ENCODE data around the gene NRCAM. TPM values are rescaled to one million over a fixed set of nuclear protein-coding genes. Genes with fewer than 3 reads are reported as not detected.

NRCAM gene
- total RNA-seq, 1 experiment from 2014 or later: 40.3 TPM

DNA sequence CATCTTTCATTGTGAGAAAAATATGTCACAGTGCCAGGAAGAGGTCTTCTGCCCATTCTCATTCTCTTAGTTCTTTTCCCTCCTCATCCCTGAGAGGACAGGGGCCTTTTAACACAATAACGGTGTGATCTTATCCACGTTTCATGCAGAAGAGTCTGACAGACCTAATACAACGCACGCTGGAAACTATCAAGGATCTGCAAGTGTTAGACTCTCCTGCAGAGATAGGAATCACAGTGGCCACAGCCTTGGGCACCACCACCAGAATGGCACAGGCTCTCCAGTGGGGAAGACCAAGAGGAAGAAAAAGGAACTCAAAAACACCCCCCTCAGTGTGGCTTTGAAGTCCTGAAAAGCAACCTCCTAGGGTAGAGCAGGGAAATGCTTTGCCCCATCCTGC is 253.5 kb downstream of the NRCAM start:
- no peak overlapping the region for H3K27ac ChIP-seq

DNA sequence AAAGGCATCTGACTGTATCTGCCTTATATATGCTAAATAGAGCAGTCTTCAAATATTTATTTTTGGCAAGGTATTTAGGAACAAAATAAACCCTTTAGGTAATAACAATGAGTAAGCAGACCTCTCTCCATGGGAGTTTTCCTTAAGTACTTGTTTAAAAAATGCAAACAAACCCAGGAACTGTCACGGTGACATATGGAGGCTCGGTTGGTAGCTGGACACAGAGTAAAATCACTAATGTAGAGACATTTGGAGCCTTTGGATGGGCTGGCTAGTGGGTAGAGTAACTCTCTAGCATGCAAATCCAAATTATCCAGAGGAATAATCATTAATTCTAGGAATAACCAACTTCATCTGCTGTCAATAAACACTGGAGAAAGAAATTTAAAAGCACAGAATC is 254.5 kb downstream of the NRCAM start:
- Histone ChIP-seq H3K79me2 (ENCODE audit: low read depth) (no peaks in the 10 kb centered on the region), H4K20me1 (ENCODE audit: insufficient read depth) (no peaks in the 10 kb centered on the region), H3K4me2 (no peak overlapping the region), H3K27ac (no peak overlapping the region), H3K4me3 (no peak overlapping the region), H3K4me1 (replicated peaks; ENCODE audit: insufficient read depth) (no peaks in the 10 kb centered on the region), H3K36me3 (ENCODE audit: low read depth) (no peaks in the 10 kb centered on the region), H2AFZ (no peak overlapping the region), H3K27me3 (ENCODE audit: insufficient read depth, low read depth) (no peaks in the 10 kb centered on the region), H3F3A (ENCODE audit: insufficient read depth, low read depth) (no peaks in the 10 kb centered on the region), H3K9me3 (ENCODE audit: insufficient read depth, low read depth) (no peaks in the 10 kb centered on the region), H3K9me2 (ENCODE audit: insufficient read depth) (no peaks in the 10 kb centered on the region; the same call in 1 of the 2 replicates)
- ChIA-PET POLR2A (ENCODE audit: unreplicated experiment) (no interaction called here), CTCF (no interaction called here)
- intact Hi-C loops (cut with micrococcal nuclease; ENCODE audit: unreplicated experiment): no loop called here
- no peak for DNase-seq
- BruUV-seq (replicated peaks): no TSS peak
- TF ChIP-seq, protein P1, sequence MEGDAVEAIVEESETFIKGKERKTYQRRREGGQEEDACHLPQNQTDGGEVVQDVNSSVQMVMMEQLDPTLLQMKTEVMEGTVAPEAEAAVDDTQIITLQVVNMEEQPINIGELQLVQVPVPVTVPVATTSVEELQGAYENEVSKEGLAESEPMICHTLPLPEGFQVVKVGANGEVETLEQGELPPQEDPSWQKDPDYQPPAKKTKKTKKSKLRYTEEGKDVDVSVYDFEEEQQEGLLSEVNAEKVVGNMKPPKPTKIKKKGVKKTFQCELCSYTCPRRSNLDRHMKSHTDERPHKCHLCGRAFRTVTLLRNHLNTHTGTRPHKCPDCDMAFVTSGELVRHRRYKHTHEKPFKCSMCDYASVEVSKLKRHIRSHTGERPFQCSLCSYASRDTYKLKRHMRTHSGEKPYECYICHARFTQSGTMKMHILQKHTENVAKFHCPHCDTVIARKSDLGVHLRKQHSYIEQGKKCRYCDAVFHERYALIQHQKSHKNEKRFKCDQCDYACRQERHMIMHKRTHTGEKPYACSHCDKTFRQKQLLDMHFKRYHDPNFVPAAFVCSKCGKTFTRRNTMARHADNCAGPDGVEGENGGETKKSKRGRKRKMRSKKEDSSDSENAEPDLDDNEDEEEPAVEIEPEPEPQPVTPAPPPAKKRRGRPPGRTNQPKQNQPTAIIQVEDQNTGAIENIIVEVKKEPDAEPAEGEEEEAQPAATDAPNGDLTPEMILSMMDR (conservative IDR thresholded peaks at IDR 0.05): no peak
- TF ChIP-seq EZH2 (IDR thresholded peaks at IDR 0.05; ENCODE audit: low read depth): no peak

More for the DNA sequence above, 253.5 kb downstream of the NRCAM start:
- Histone ChIP-seq H3K4me2 (no peak overlapping the region), H3K9me3 (ENCODE audit: insufficient read depth, low read depth) (no peaks in the 10 kb centered on the region), H4K20me1 (ENCODE audit: insufficient read depth) (no peaks in the 10 kb centered on the region), H3K27me3 (ENCODE audit: insufficient read depth, low read depth) (no peaks in the 10 kb centered on the region), H3K4me3 (no peak overlapping the region), H3F3A (ENCODE audit: insufficient read depth, low read depth) (no peaks in the 10 kb centered on the region), H2AFZ (no peak overlapping the region), H3K9me2 (ENCODE audit: insufficient read depth) (no peaks in the 10 kb centered on the region; the same call in 1 of the 2 replicates), H3K79me2 (ENCODE audit: low read depth) (no peaks in the 10 kb centered on the region), H3K36me3 (ENCODE audit: low read depth) (no peaks in the 10 kb centered on the region), H3K4me1 (replicated peaks; ENCODE audit: insufficient read depth) (no peaks in the 10 kb centered on the region)
- TF ChIP-seq EZH2 (IDR thresholded peaks at IDR 0.05; ENCODE audit: low read depth): no peak
- TF ChIP-seq, protein P1 (conservative IDR thresholded peaks at IDR 0.05): no peak
- ChIA-PET CTCF (no interaction called here), POLR2A (ENCODE audit: unreplicated experiment) (no interaction called here)
- DNase-seq: no peak
- BruUV-seq (replicated peaks): no TSS peak
- intact Hi-C loops (cut with micrococcal nuclease; ENCODE audit: unreplicated experiment): no loop called here

DNA sequence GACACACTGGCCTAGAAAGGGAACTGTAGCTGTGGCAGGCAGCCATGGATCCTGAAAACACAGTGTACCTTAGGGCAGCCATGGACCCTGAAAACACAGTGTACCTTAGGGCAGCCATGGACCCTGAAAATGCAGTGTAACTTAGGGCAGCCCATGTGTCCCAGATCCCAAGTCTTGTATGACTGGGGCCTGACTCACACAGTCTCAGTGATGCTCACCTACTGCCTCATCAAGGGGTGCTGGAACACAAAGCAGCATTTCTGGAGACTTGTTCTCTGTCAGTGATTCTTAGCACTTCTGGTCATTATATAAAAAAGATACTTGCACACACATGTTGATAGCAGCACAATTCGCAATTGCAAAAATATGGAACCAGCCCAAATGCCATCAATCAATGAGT is 255.9 kb downstream of the NRCAM start:
- Histone ChIP-seq H4K20me1 (ENCODE audit: insufficient read depth) (no peaks in the 10 kb centered on the region), H3K4me2 (no peak overlapping the region), H3K79me2 (ENCODE audit: low read depth) (no peaks in the 10 kb centered on the region), H3F3A (ENCODE audit: insufficient read depth, low read depth) (no peaks in the 10 kb centered on the region), H3K27me3 (ENCODE audit: insufficient read depth, low read depth) (no peaks in the 10 kb centered on the region), H3K4me1 (replicated peaks; ENCODE audit: insufficient read depth) (no peaks in the 10 kb centered on the region), H3K36me3 (ENCODE audit: low read depth) (no peaks in the 10 kb centered on the region), H3K4me3 (no peak overlapping the region), H3K27ac (no peak overlapping the region), H3K9me2 (ENCODE audit: insufficient read depth) (no peaks in the 10 kb centered on the region; the same call in 1 of the 2 replicates), H3K9me3 (ENCODE audit: insufficient read depth, low read depth) (no peaks in the 10 kb centered on the region), H2AFZ (no peak overlapping the region)
- TF ChIP-seq, protein P1 (conservative IDR thresholded peaks at IDR 0.05): no peak
- no peak for TF ChIP-seq EZH2 (IDR thresholded peaks at IDR 0.05; ENCODE audit: low read depth)
- intact Hi-C loops (cut with micrococcal nuclease; ENCODE audit: unreplicated experiment): no loop called here
- CTCF ChIA-PET: no interaction called here
- POLR2A ChIA-PET (ENCODE audit: unreplicated experiment): no interaction called here
- no peak for DNase-seq
- BruUV-seq (replicated peaks): no TSS peak

Data from PC-9 (cell line).